ENCODE results near the gene TNFRSF11A.

Gene TNFRSF11A

GRCh38 chr18:62324181-62324828 lies 805 bp upstream of the TNFRSF11A start:
- DNase-seq, result no peak
- intact Hi-C loops (cut with DNase I), result no loop called here

GRCh38 chr18:62325806-62326645 lies 916 bp downstream of the TNFRSF11A start:
- peak in 1 of 10 donors; percentile 16 for DNase-seq
- intact Hi-C loops (cut with DNase I), result no loop called here

- no peak for DNase-seq
- intact Hi-C loops (cut with DNase I), result no loop called here
Observed at GRCh38 chr18:62326646-62327348, 1.7 kb downstream of the TNFRSF11A start.

- DNase-seq, result no peak
- intact Hi-C loops (cut with DNase I), result no loop called here
Observed at GRCh38 chr18:62327977-62328376, 2.9 kb downstream of the TNFRSF11A start.

- intact Hi-C loops (cut with DNase I), result no loop called here
- DNase-seq, result no peak
Observed at GRCh38 chr18:62328586-62329525, 3.7 kb downstream of the TNFRSF11A start.

GRCh38 chr18:62329691-62330454 lies 4.8 kb downstream of the TNFRSF11A start:
- no peak for DNase-seq
- intact Hi-C loops (cut with DNase I), result no loop called here

- no peak for DNase-seq
- intact Hi-C loops (cut with DNase I), result no loop called here
Observed at GRCh38 chr18:62330650-62331049, 5.5 kb downstream of the TNFRSF11A start.

- intact Hi-C loops (cut with DNase I), result no loop called here
- DNase-seq, result no peak
Observed at GRCh38 chr18:62331581-62332356, 6.7 kb downstream of the TNFRSF11A start.

GRCh38 chr18:62332431-62332830 lies 7.3 kb downstream of the TNFRSF11A start:
- intact Hi-C loops (cut with DNase I), result no loop called here
- DNase-seq, result no peak

GRCh38 chr18:62332964-62333695 lies 8.0 kb downstream of the TNFRSF11A start:
- DNase-seq, result no peak
- intact Hi-C loops (cut with DNase I), result no loop called here

- intact Hi-C loops (cut with DNase I), result no loop called here
- no peak for DNase-seq
Observed at GRCh38 chr18:62334120-62334519, 9.0 kb downstream of the TNFRSF11A start.

- intact Hi-C loops (cut with DNase I), result no loop called here
- no peak for DNase-seq
Observed at GRCh38 chr18:62335494-62335893, 10.4 kb downstream of the TNFRSF11A start.

GRCh38 chr18:62336618-62337017 lies 11.5 kb downstream of the TNFRSF11A start:
- intact Hi-C loops (cut with DNase I), result no loop called here
- no peak for DNase-seq

- intact Hi-C loops (cut with DNase I), result no loop called here
- no peak for DNase-seq
Observed at GRCh38 chr18:62337336-62337735, 12.2 kb downstream of the TNFRSF11A start.

GRCh38 chr18:62338446-62339105 lies 13.5 kb downstream of the TNFRSF11A start:
- DNase-seq, result no peak
- intact Hi-C loops (cut with DNase I), result no loop called here

- intact Hi-C loops (cut with DNase I), result no loop called here
- no peak for DNase-seq
Observed at GRCh38 chr18:62339106-62339988, 14.2 kb downstream of the TNFRSF11A start.

- intact Hi-C loops (cut with DNase I), result no loop called here
- DNase-seq, result no peak
Observed at GRCh38 chr18:62340996-62341395, 15.9 kb downstream of the TNFRSF11A start.

Data from posterior cingulate gyrus (tissue), 11 donors.